KMS-11 (cell line): Measurements from ENCODE around the gene ZNF500.

Experiments
- H2AFZ ChIP-seq: fragments of 200-600 bp; sonication (generic); 2 replicates; pipeline ENCODE4 v1.6.1; 2016; ENCODE audit warnings: antibody characterized with exemption, mixed run types, low read depth
- H3K27ac ChIP-seq: fragments of 200-600 bp; sonication (generic); 2 replicates; pipeline ENCODE4 v1.6.1; 2016; ENCODE audit warnings: mild to moderate bottlenecking, mixed run types
- H3K27me3 ChIP-seq: fragments of 200-600 bp; sonication (generic); 2 replicates; pipeline ENCODE4 v1.6.1; 2017; ENCODE audit warnings: mild to moderate bottlenecking, low read depth, mixed run types, moderate library complexity; ENCODE audit not compliant: insufficient read depth
- H3K36me3 ChIP-seq: fragments of 200-600 bp; sonication (generic); 2 replicates; pipeline ENCODE4 v1.6.1; 2017; ENCODE audit warnings: mild to moderate bottlenecking, mixed run types; ENCODE audit not compliant: insufficient read depth
- H3K4me1 ChIP-seq: fragments of 200-600 bp; sonication (generic); 2 replicates; pipeline ENCODE4 v1.6.1; 2016; ENCODE audit warnings: mild to moderate bottlenecking, low read depth, mixed run types; ENCODE audit not compliant: poor library complexity, severe bottlenecking
- H3K4me2 ChIP-seq: fragments of 200-600 bp; sonication (generic); 2 replicates; pipeline ENCODE4 v1.7.0; 2016; ENCODE audit warnings: mild to moderate bottlenecking, mixed run types
- H3K4me3 ChIP-seq: fragments of 200-600 bp; sonication (generic); IDR thresholded peaks from 2 replicates; pipeline ENCODE4 v1.6.1; 2017; ENCODE audit warnings: low read depth, low read length, mixed read lengths; ENCODE audit not compliant: insufficient read depth
- H3K79me2 ChIP-seq: fragments of 200-600 bp; sonication (generic); 2 replicates; pipeline ENCODE4 v1.6.1; 2016; ENCODE audit warnings: low read depth, mixed run types; ENCODE audit not compliant: insufficient read depth
- H3K9ac ChIP-seq: fragments of 200-600 bp; sonication (generic); 2 replicates; pipeline ENCODE4 v1.6.1; 2016; ENCODE audit warnings: mild to moderate bottlenecking, mixed run types
- H4K20me1 ChIP-seq: fragments of 200-600 bp; sonication (generic); 2 replicates; pipeline ENCODE4 v1.6.1; 2016; ENCODE audit warnings: mild to moderate bottlenecking, mixed run types; ENCODE audit not compliant: insufficient read depth
- CTCF ChIP-seq: fragments of 200-600 bp; sonication (generic); conservative IDR thresholded peaks from 2 replicates; pipeline ENCODE4 v1.6.1; 2017; ENCODE audit warnings: low read depth, mild to moderate bottlenecking, antibody characterized with exemption, low read length, moderate library complexity, mixed read lengths

The ZNF500 gene

GRCh38 chr16:4750896-4751295, 16.1 kb downstream of the ZNF500 start:
- Histone ChIP-seq H3K9ac (no peak overlapping the region), H3K4me1 (no peaks in the 10 kb centered on the region), H2AFZ (no peak overlapping the region), H3K4me2 (no peak overlapping the region), H3K79me2 (no peaks in the 10 kb centered on the region), H4K20me1 (no peaks in the 10 kb centered on the region), H3K36me3 (no peaks in the 10 kb centered on the region), H3K27me3 (no peaks in the 10 kb centered on the region), H3K27ac (no peak overlapping the region), H3K4me3 (no peak overlapping the region)
- TF ChIP-seq CTCF = no peak

DNA sequence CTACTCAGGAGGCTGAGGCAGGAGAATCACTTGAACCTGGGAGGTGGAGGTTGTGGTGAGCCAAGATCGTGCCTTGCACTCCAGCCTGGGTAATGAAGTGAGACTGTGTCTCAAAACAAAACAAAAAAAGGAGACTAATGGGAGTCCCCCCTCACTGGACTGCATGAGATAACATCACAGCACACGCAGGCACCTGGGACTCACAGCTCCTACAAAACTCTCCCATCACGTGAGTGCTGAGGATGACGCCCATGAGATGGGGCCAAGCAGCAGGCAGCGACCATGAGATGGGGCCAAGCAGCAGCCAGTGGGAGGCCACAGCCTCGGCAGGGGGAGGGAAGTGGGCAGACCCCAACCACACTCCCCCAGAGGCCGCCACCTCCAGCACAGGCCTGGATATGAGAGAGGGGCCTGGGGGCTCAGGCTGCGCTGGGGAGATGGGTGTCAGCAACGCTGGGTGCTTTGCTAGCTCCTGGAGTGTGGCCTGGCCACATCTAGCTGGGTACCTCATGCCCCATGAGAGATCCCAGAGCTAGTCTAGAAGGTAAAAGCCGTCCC, 17.2 kb downstream of the ZNF500 start:
- H3K4me2 ChIP-seq = no peak overlapping the region
- H3K27me3 ChIP-seq = no peaks in the 10 kb centered on the region
- no peaks in the 10 kb centered on the region for H3K4me1 ChIP-seq
- H3K36me3 ChIP-seq = no peaks in the 10 kb centered on the region
- H2AFZ ChIP-seq = no peak overlapping the region
- H3K9ac ChIP-seq = no peak overlapping the region
- no peak overlapping the region for H3K4me3 ChIP-seq
- H3K27ac ChIP-seq = no peak overlapping the region
- H4K20me1 ChIP-seq = no peaks in the 10 kb centered on the region
- H3K79me2 ChIP-seq = no peaks in the 10 kb centered on the region
- no peak for TF ChIP-seq CTCF

- H3K4me2 ChIP-seq = no peak overlapping the region
- H3K27ac ChIP-seq = no peak overlapping the region
- H3K79me2 ChIP-seq = no peaks in the 10 kb centered on the region
- no peak overlapping the region for H2AFZ ChIP-seq
- no peaks in the 10 kb centered on the region for H3K27me3 ChIP-seq
- no peaks in the 10 kb centered on the region for H3K4me1 ChIP-seq
- H3K9ac ChIP-seq = no peak overlapping the region
- H3K4me3 ChIP-seq = no peak overlapping the region
- no peaks in the 10 kb centered on the region for H4K20me1 ChIP-seq
- H3K36me3 ChIP-seq = no peaks in the 10 kb centered on the region
- TF ChIP-seq CTCF = no peak
Measured at GRCh38 chr16:4748682-4749411, 18.1 kb downstream of the ZNF500 start.

DNA sequence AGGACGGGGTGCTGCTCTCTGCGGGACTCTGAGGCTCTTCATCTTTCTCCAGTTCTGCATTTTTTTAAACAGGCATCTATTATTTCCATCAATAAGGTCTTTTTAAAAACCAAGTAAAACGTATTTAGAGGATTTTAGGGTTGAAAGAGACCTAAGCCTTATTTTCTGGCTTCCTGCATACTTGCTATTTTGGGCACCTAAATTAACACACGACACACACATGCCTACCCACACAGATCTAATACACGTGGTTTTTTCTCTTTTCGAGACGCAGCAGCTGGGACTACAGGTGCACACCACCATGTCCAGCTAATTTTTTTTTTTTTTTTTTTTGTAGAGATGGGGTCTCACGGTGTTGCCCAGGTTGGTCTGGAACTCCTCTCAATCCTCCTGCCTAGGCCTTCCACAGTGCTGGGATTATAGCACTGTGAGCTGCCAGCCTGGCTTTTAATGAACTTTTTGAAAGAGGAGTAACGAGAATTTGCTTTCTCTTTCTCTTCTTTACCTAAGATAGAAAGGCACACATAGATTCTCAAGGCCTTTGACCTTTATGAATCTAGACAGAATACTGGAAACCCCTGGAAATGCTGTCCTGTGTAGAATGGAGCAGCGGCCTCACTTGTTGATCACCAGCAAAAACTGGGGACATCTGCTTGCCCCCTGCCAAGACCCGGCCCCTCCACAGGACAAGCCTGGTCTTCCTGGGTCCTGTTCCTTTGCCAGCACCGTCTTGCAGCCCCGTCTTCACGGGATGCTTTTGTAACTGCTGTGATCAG, 18.9 kb downstream of the ZNF500 start:
- H3K27me3 ChIP-seq = no peaks in the 10 kb centered on the region
- no peak overlapping the region for H3K4me3 ChIP-seq
- no peak overlapping the region for H2AFZ ChIP-seq
- no peaks in the 10 kb centered on the region for H3K4me1 ChIP-seq
- H3K4me2 ChIP-seq = no peak overlapping the region
- no peak for TF ChIP-seq CTCF
- H3K36me3 ChIP-seq = no peaks in the 10 kb centered on the region
- H3K79me2 ChIP-seq = no peaks in the 10 kb centered on the region
- no peak overlapping the region for H3K27ac ChIP-seq
- H3K9ac ChIP-seq = no peak overlapping the region
- no peaks in the 10 kb centered on the region for H4K20me1 ChIP-seq
